Thoracic aorta (tissue), 2 donors: ENCODE results near the gene GANAB. TPM values are rescaled to one million over a fixed set of nuclear protein-coding genes. Genes with fewer than 3 reads are reported as not detected.
"Not testable (repeated sequence)": the region's sequence is repeated elsewhere in the genome, so short reads cannot be mapped to it uniquely, and the experiment has no call there.

Experiments
- ATAC-seq: fragments of 150-250 bp; one replicate; pipeline ENCODE4 v1.8.0; 2017; ENCODE audit warnings: low read depth; ENCODE audit not compliant: insufficient number of reproducible peaks, low FRiP score
- DNase-seq: peaks from one replicate; pipeline ENCODE4 v3.0.0-alpha.2; 2020; ENCODE audit warnings: low spot score
- H3K27ac ChIP-seq, 2 donors: fragments of 200-600 bp; sonication (generic); 1 replicate in 1 of 2; 2 replicates in 1 of 2; pipeline ENCODE4 v1.5.1; 2016; ENCODE audit warnings: mild to moderate bottlenecking in 2 of 2, moderate library complexity in 2 of 2
- H3K27me3 ChIP-seq: fragments of 200-600 bp; sonication (generic); replicated peaks from 2 replicates; pipeline ENCODE4 v1.6.0; 2016; ENCODE audit warnings: mild to moderate bottlenecking; ENCODE audit not compliant: insufficient read depth
- H3K36me3 ChIP-seq: fragments of 200-600 bp; sonication (generic); one replicate; pipeline ENCODE4 v1.5.1; 2016
- H3K4me1 ChIP-seq, 2 donors: fragments of 200-600 bp; sonication (generic); 1 replicate in 1 of 2; 2 replicates in 1 of 2; pipeline versions ENCODE4 v1.5.1 to v1.6.0; 2016; ENCODE audit warnings: low read depth in 2 of 2, mild to moderate bottlenecking in 1 of 2; ENCODE audit not compliant: control insufficient read depth in 1 of 2
- H3K4me3 ChIP-seq: fragments of 200-600 bp; sonication (generic); 2 replicates; pipeline ENCODE4 v1.5.1; 2016; ENCODE audit warnings: mild to moderate bottlenecking
- H3K9me3 ChIP-seq: fragments of 200-600 bp; sonication (generic); 2 replicates; pipeline ENCODE4 v1.5.1; 2016
- CTCF ChIP-seq: fragments of 200-600 bp; sonication (generic); IDR thresholded peaks from one replicate; pipeline ENCODE4 v1.5.1; 2019; ENCODE audit warnings: antibody characterized with exemption
- total RNA-seq, 2 donors: library from RNA; depleted of rRNA; stranded (reverse); fragments of >200 nt; gene quantifications; one replicate each; pipeline versions ENCODE4 v1.1.0 to v1.2.3, GENCODE V29; 2016

The GANAB gene
- total RNA-seq, 2 donors from 2014 or later: 120 to 159 TPM

GRCh38 chr11:62592146-62592815, 54.1 kb downstream of the GANAB start:
- no peak for DNase-seq
- H3K27me3 ChIP-seq: no peaks in the 10 kb centered on the region
- H3K36me3 ChIP-seq: peaks cover 49% of the 10 kb centered on the region
- H3K9me3 ChIP-seq: no peaks in the 10 kb centered on the region
- peak overlapping the region; percentile 89 to 96 for H3K27ac ChIP-seq
- H3K4me1 ChIP-seq: peaks cover 12 to 27% of the 10 kb centered on the region in 2 donors
- TF ChIP-seq CTCF: no peak
- no peak for ATAC-seq
- H3K4me3 ChIP-seq: peak overlapping the region; percentile 80

- H3K9me3 ChIP-seq: no peaks in the 10 kb centered on the region
- no peak for TF ChIP-seq CTCF
- peaks cover 12 to 27% of the 10 kb centered on the region in 2 donors for H3K4me1 ChIP-seq
- peak within 1 kb of the TSS; percentile 80 for H3K4me3 ChIP-seq
- H3K27me3 ChIP-seq: no peaks in the 10 kb centered on the region
- peaks cover 43% of the 10 kb centered on the region for H3K36me3 ChIP-seq
- ATAC-seq (peak; percentile 98), DNase-seq (peak; percentile 91)
- H3K27ac ChIP-seq: peak within 1 kb of the TSS; percentile 89 to 96
Measured at GRCh38 chr11:62591448-62592145, 54.8 kb downstream of the GANAB start, which contains the start of gene TUT1. Gene TUT1 (minus strand): TSS chr11:62591523. CDS start chr11:62591485, 38 bp downstream.

GRCh38 chr11:62588966-62589637, 57.3 kb downstream of the GANAB start:
- Histone ChIP-seq H3K36me3 (peaks cover 28% of the 10 kb centered on the region), H3K9me3 (no peaks in the 10 kb centered on the region), H3K27ac (no peak overlapping the region), H3K4me1 (peaks cover 12 to 27% of the 10 kb centered on the region in 2 donors), H3K4me3 (no peak overlapping the region), H3K27me3 (no peaks in the 10 kb centered on the region)
- ATAC-seq: no peak
- TF ChIP-seq CTCF: no peak
- no peak for DNase-seq

- peaks cover 23% of the 10 kb centered on the region for H3K36me3 ChIP-seq
Measured at GRCh38 chr11:62585356-62585755, 61.1 kb downstream of the GANAB start.

GRCh38 chr11:62581735-62582134, 64.7 kb downstream of the GANAB start:
- ATAC-seq, H3K27me3 ChIP-seq, H3K27ac ChIP-seq, H3K4me1 ChIP-seq, H3K9me3 ChIP-seq, H3K4me3 ChIP-seq, DNase-seq: not testable (repeated sequence)
- H3K36me3 ChIP-seq: peaks cover 15% of the 10 kb centered on the region

More at GRCh38 chr11:62585356-62585755, 61.1 kb downstream of the GANAB start:
- not testable (repeated sequence) for H3K27me3 ChIP-seq, H3K4me1 ChIP-seq, H3K4me3 ChIP-seq, H3K9me3 ChIP-seq, DNase-seq, H3K27ac ChIP-seq, ATAC-seq
